ENCODE measurements around the gene ODF2L.

- TF ChIP-seq POLR2AphosphoS5 (IDR thresholded peaks at IDR 0.05): no peak
- TF ChIP-seq POLR2A (IDR thresholded peaks at IDR 0.05): no peak
Measured at GRCh38 chr1:86416343-86416742, 20.2 kb upstream of the ODF2L start.

Data from gastroesophageal sphincter (tissue), 2 donors.